ENCODE data around the gene GNAI2.
A peak's percentile ranks its signal among the peaks of the same experiment; 100 is the strongest.

The GNAI2 gene

GRCh38 chr3:50235716-50236483 lies at the start of gene GNAI2:
TSS of gene GNAI2 (plus strand) at chr3:50236204. CDS start at chr3:50236336, 132 bp downstream.
- peak; percentile 97 for DNase-seq (ENCODE audit: low read depth)

GRCh38 chr3:50187750-50188149 lies 48.3 kb upstream of the GNAI2 start:
- no peak for DNase-seq (ENCODE audit: low read depth)

- no peak for DNase-seq (ENCODE audit: low read depth)
These were observed 46.7 kb upstream of the GNAI2 start for GRCh38 chr3:50189274-50189673.

GRCh38 chr3:50189989-50190388 lies 46.0 kb upstream of the GNAI2 start:
- DNase-seq (ENCODE audit: low read depth) = no peak

GRCh38 chr3:50190936-50191660 lies 44.9 kb upstream of the GNAI2 start, which contains the start of gene GNAT1:
TSS of gene GNAT1 (plus strand) at chr3:50191610. CDS start at chr3:50191726, 116 bp downstream.
- no peak for DNase-seq (ENCODE audit: low read depth)

- no peak for DNase-seq (ENCODE audit: low read depth)
These were observed 43.9 kb upstream of the GNAI2 start for GRCh38 chr3:50192124-50192523.

GRCh38 chr3:50192689-50193141 lies 43.3 kb upstream of the GNAI2 start:
- DNase-seq (ENCODE audit: low read depth) = peak; percentile 82

GRCh38 chr3:50193286-50193685 lies 42.7 kb upstream of the GNAI2 start:
- DNase-seq (ENCODE audit: low read depth) = no peak

GRCh38 chr3:50193746-50194127 lies 42.3 kb upstream of the GNAI2 start:
- DNase-seq (ENCODE audit: low read depth) = no peak

GRCh38 chr3:50194128-50194902 lies 41.7 kb upstream of the GNAI2 start:
- peak; percentile 79 for DNase-seq (ENCODE audit: low read depth)

GRCh38 chr3:50194903-50195500 lies 41.0 kb upstream of the GNAI2 start:
- DNase-seq (ENCODE audit: low read depth) = peak; percentile 31

GRCh38 chr3:50195501-50196252 lies 40.3 kb upstream of the GNAI2 start:
- no peak for DNase-seq (ENCODE audit: low read depth)

- no peak for DNase-seq (ENCODE audit: low read depth)
These were observed 39.7 kb upstream of the GNAI2 start for GRCh38 chr3:50196253-50196801.

GRCh38 chr3:50201573-50202315 lies 34.3 kb upstream of the GNAI2 start:
- no peak for DNase-seq (ENCODE audit: low read depth)

- no peak for DNase-seq (ENCODE audit: low read depth)
These were observed 33.5 kb upstream of the GNAI2 start for GRCh38 chr3:50202353-50203112.

GRCh38 chr3:50203113-50203808 lies 32.7 kb upstream of the GNAI2 start:
- DNase-seq (ENCODE audit: low read depth) = no peak

- DNase-seq (ENCODE audit: low read depth) = no peak
These were observed 31.9 kb upstream of the GNAI2 start for GRCh38 chr3:50203809-50204803.

All from activated T-cell treated with anti-CD3 and anti-CD28 coated beads for 1 hour (primary cell).